Glomerular visceral epithelial cell (primary cell): ENCODE data around the gene GRIN3A.
A peak's percentile ranks its signal among the peaks of the same experiment; 100 is the strongest.
"Not testable (repeated sequence)": the region's sequence is repeated elsewhere in the genome, so short reads cannot be mapped to it uniquely, and the experiment has no call there.

Experiments used
- DNase-seq: peaks from one replicate; pipeline ENCODE4 v3.0.0-alpha.2; 2016; ENCODE audit errors: extremely low spot score

GRIN3A gene

DNA sequence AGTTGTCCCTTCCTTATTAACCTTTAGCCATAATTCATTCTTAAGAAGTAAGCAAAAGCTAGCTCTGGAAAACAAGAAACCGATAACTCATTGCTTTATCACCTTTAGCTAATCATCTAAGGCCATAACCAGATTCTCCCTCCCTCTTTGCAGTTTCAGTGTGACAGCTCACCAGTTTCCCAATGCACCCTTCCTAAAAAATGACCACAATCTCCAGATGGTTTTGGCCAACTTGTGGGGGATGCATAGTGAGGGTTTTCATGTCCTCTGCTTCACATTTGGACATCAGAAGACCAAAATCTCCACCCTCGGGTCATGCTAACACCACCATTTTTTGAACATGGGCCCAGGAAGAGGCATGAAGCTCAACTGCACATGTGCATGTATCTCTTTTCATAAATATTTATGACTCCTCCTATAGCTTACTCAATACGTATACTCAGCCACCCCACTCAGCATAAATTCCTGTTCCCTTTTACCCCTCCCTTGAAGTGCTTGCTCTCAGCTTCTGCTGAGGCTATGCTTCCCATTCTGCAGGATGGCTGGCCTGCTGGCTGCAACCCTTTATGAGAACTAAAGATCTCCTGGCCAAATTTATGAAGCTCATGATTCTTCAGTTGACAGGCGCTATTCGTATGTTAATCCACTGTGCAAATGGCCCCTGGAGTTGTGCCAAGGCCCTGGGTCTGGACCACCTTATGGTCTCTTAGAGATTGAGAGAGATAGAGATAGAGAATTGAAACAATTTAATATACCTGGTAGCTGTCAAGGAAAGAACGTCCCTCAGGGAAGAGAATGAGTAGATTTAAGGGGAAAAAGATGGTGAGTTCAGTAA, 158.5 kb downstream of the GRIN3A start:
- DNase-seq: no peak

DNA sequence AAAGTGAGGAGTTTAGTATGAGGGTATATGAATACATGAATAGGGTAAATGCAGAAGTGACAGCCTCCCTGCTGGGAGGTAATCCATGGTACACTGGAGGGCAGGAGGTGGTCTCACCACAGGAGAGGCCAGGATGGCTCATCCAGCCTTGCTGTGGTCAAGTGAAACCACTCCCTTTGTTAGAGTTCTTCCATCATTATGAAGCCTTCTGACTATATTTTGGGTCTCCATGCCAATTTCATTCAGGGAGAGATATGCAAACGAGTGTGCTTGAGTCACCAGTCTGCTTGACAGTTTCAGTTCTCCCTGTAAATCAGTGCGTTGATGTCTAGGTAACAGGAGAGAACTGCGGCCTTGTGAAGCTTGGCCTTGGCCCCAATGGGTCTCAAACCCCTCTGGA, 160.1 kb downstream of the GRIN3A start:
- DNase-seq: no peak

GRCh38 chr9:101574731-101575333, 163.6 kb downstream of the GRIN3A start:
- DNase-seq: no peak

DNA sequence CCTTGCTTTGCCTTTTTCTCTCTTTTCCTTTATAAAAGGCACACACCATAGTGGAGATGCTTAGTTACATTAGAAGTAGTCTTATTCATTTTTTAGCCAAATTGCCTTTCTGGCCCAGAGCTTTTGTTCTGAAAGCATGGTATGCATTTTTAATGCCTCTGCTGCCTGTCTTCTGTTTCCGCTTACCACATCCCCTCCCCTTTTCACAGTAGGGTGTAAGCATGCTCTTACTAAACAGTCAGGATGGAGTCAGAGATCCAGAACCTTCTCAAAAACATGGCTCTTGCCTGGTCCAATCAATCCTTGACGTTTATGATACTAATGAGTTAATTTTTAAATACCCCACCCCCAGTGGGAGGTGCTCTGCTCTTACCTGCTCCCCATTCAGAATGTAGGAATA, 166.1 kb downstream of the GRIN3A start:
- DNase-seq: no peak

- no peak for DNase-seq
Measured at GRCh38 chr9:101571114-101571513, 167.3 kb downstream of the GRIN3A start.

GRCh38 chr9:101569741-101570501, 168.5 kb downstream of the GRIN3A start:
- DNase-seq: no peak

DNA sequence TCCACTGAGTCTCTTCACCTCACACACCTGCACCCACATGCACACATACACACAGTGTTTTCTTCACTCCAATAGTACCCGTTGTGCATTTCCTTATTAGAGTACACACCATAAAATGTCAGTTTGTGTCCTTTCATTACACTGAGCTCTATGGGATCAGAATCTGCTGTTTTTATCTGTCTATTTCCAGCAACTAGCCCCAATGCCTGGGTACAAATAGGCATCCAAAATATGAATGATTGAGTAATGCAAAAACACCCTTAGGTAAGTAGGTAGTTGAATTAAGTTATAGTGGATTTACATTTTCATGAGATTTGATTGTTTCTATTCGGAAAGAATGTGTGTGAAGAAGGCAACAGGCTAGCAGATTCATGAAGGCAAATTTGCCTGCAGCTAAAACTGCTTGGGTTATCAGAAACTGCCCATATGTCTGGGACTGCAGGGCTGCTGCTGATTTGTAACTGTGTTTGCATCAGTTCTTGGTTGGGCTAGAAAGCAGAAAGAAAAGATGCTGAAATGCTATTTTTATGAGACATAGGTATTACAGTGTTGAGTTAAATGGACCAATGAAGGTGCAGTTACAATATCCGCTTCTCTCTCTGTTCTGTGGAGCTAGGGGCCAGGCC, 170.6 kb downstream of the GRIN3A start:
- no peak for DNase-seq

- peak; percentile 47 for DNase-seq
Measured at GRCh38 chr9:101566904-101567724, 171.3 kb downstream of the GRIN3A start.

DNA sequence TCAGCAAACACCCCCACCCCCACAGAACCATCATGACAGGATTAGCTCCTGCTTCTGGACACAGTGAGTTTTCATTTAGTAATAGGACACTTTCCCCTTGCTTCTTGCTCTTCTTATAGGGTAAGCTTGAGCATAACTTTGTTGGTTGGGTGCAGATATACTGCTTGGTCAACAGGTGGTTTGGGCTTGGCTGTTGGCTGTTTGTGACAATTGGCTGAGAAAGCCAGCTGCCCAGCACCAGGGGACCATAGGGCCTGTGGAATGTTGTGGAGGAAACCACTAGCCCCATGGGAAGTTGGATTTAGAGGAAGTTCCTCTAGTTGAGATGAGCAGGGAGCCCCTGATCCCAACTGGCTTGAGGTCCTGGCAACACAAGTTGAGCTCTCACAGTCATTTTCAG, 174.2 kb downstream of the GRIN3A start:
- no peak for DNase-seq

DNA sequence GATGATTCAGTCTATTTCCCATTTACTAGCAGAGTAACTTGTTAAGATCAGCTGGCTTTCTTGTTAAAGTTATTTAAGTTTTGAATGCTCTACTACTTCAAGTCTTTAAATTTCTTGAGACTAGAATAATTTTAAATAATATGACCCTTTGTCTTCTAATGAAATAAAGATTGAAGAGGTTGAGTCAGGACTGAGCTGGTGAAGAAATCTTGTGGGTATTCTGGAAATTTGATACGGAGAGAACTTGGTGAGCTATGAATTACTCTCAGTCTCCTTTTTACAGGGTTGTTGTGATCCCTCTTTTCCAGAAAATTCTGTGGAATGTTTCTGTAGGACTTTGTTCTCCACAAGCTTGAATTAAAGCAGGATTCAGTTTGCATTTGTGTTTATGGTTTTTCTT, 175.5 kb downstream of the GRIN3A start:
- DNase-seq: no peak

GRCh38 chr9:101561740-101562139, 176.7 kb downstream of the GRIN3A start:
- no peak for DNase-seq

DNA sequence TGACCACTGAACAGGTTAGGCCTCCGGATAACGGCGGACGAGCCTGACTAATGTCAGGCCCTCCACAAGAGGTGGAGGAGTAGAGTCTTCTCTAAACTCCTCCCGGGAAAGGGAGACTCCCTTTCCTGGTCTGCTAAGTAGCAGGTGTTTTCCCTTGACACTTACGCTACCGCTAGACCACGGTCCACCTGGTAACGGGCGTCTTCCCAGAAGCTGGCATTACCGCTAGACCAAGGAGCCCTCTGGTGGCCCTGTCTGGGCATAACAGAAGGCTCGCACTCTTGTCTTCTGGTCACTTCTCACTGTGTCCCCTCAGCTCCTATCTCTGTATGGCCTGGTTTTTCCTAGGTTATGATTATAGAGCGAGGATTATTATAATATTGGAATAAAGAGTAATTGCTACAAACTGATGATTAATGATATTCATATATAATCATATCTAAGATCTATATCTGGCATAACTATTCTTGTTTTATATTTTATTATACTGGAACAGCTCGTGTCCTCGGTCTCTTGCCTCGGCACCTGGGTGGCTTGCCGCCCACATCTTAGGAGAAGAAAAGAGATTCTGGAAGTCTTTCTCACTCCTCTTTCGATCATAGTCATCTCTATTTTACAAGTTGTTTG, 188.9 kb downstream of the GRIN3A start:
- not testable (repeated sequence) for DNase-seq

- DNase-seq: no peak
Measured at GRCh38 chr9:101543098-101543735, 195.2 kb downstream of the GRIN3A start.

GRCh38 chr9:101540069-101540468, 198.4 kb downstream of the GRIN3A start:
- DNase-seq: no peak

- DNase-seq: peak; percentile 16
Measured at GRCh38 chr9:101536938-101537337, 201.5 kb downstream of the GRIN3A start.

- no peak for DNase-seq
Measured at GRCh38 chr9:101536351-101536750, 202.1 kb downstream of the GRIN3A start.

- DNase-seq: peak; percentile 98
Measured at GRCh38 chr9:101533334-101534204, 204.9 kb downstream of the GRIN3A start, which contains the start of gene RNF20. Gene RNF20 (plus strand): TSS chr9:101533853. CDS start chr9:101535424, 1,571 bp downstream.

DNA sequence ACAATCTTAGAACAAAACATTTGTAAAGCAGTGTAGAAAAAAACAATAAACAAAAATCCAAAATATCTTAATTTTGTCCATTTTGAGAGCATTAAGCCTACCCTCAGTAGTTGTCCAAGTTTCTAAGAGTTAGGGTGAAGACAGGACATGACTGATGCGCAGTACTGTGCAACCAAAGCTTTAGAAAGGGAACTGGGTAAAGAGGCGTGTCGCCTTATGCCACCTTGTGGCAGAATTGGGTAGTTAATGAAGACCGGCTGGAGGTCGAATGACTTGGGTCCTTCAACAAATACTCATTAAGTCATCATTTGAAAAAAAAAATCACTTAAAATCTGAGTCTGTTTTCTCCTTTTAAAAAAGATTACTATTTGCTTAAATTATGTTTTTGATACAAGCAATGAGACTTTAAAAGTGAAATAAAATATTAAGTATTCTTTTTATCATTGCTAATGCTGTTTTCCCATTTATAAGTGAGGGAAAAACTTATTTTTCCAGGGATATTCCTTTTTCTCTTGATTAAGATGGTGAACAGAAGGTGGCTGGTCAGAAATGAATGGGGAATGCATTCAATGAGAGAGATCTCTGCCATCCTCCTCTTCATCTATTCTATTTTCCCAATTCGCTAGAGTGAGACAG, 208.3 kb downstream of the GRIN3A start:
- DNase-seq: peak; percentile 77

- no peak for DNase-seq
Measured at GRCh38 chr9:101528015-101528414, 210.4 kb downstream of the GRIN3A start.
